IPS DF 6.9 (cell line): ENCODE results near the gene C2CD2L.
A peak's percentile ranks its signal among the peaks of the same experiment; 100 is the strongest.

Experiments
- DNase-seq: peaks from one replicate; pipeline ENCODE4 v3.0.0-alpha.2; 2013; ENCODE audit warnings: low read depth, low spot score
- H3K27ac ChIP-seq: one replicate; pipeline ENCODE4 v1.5.1; 2013; ENCODE audit warnings: low read length, control low read depth
- H3K27me3 ChIP-seq: 2 replicates; pipeline ENCODE4 v1.6.1; 2013; ENCODE audit warnings: mild to moderate bottlenecking, low read length; ENCODE audit not compliant: control insufficient read depth, insufficient read depth
- H3K36me3 ChIP-seq: 2 replicates; pipeline ENCODE4 v1.6.1; 2013; ENCODE audit warnings: low read length; ENCODE audit not compliant: control insufficient read depth, insufficient read depth
- H3K4me1 ChIP-seq: 2 replicates; pipeline ENCODE4 v1.6.1; 2013; ENCODE audit warnings: low read length; ENCODE audit not compliant: control insufficient read depth, insufficient read depth
- H3K4me3 ChIP-seq: 2 replicates; pipeline ENCODE4 v1.5.1; 2013; ENCODE audit warnings: mild to moderate bottlenecking, low read length
- H3K9me3 ChIP-seq: 2 replicates; pipeline ENCODE4 v1.6.1; 2013; ENCODE audit warnings: low read length, inconsistent platforms; ENCODE audit not compliant: control insufficient read depth, insufficient read depth
- WGBS: extraction: QIAGEN DNeasy Blood & Tissue Kit; methylation state at CpG from one replicate; pipeline ENCODE4 v1.1.7; 2013; ENCODE audit warnings: mixed read lengths, missing lambda C conversion rate; ENCODE audit not compliant: insufficient read length, insufficient coverage; 5-methylcytosine and 5-hydroxymethylcytosine counted together

The C2CD2L gene

GRCh38 chr11:119107538-119108145, 498 bp downstream of the C2CD2L start:
- no CpG with 5 or more reads among the region's 65 CpGs for WGBS
- Histone ChIP-seq H3K27ac (no peak overlapping the region), H3K36me3 (no peaks in the 10 kb centered on the region; the same call in 1 of the 2 replicates), H3K4me3 (peak overlapping the region; percentile 45), H3K4me1 (0 out of 2 replicates have a peak, but pooled peaks cover 6% of the 10 kb centered on the region), H3K9me3 (no peaks in the 10 kb centered on the region), H3K27me3 (peaks cover 4% of the 10 kb centered on the region; the same call in 1 of the 2 replicates)
- DNase-seq, result no peak

GRCh38 chr11:119108146-119108856, 1.2 kb downstream of the C2CD2L start:
- no CpG with 5 or more reads among the region's 8 CpGs for WGBS
- H3K36me3 ChIP-seq, result no peaks in the 10 kb centered on the region; the same call in 1 of the 2 replicates
- peak overlapping the region; percentile 45; the same call in 1 of the 2 replicates for H3K4me3 ChIP-seq
- no peaks in the 10 kb centered on the region for H3K9me3 ChIP-seq
- peaks cover 4% of the 10 kb centered on the region; the same call in 1 of the 2 replicates for H3K27me3 ChIP-seq
- no peak overlapping the region for H3K27ac ChIP-seq
- H3K4me1 ChIP-seq, result 0 out of 2 replicates have a peak, but pooled peaks cover 6% of the 10 kb centered on the region
- no peak for DNase-seq

GRCh38 chr11:119108857-119109221, 1.7 kb downstream of the C2CD2L start:
- DNase-seq, result no peak
- no peaks in the 10 kb centered on the region for H3K9me3 ChIP-seq
- H3K27ac ChIP-seq, result no peak overlapping the region
- H3K4me3 ChIP-seq, result no peak overlapping the region
- H3K4me1 ChIP-seq, result 0 out of 2 replicates have a peak, but pooled peaks cover 6% of the 10 kb centered on the region
- WGBS, result no CpG with 5 or more reads among the region's 2 CpGs
- no peaks in the 10 kb centered on the region; the same call in 1 of the 2 replicates for H3K36me3 ChIP-seq
- peaks cover 4% of the 10 kb centered on the region; the same call in 1 of the 2 replicates for H3K27me3 ChIP-seq

GRCh38 chr11:119109843-119110242, 2.7 kb downstream of the C2CD2L start:
- Histone ChIP-seq H3K36me3 (no peaks in the 10 kb centered on the region; the same call in 1 of the 2 replicates), H3K4me3 (no peak overlapping the region), H3K27ac (no peak overlapping the region), H3K4me1 (0 out of 2 replicates have a peak, but pooled peaks cover 6% of the 10 kb centered on the region), H3K9me3 (no peaks in the 10 kb centered on the region), H3K27me3 (peaks cover 4% of the 10 kb centered on the region; the same call in 1 of the 2 replicates)
- DNase-seq, result no peak
- WGBS, result no CpG with 5 or more reads among the region's 3 CpGs

- no peak for DNase-seq
- Histone ChIP-seq H3K9me3 (no peaks in the 10 kb centered on the region), H3K4me3 (no peak overlapping the region), H3K27ac (no peak overlapping the region), H3K36me3 (no peaks in the 10 kb centered on the region; the same call in 1 of the 2 replicates), H3K27me3 (peaks cover 4% of the 10 kb centered on the region; the same call in 1 of the 2 replicates), H3K4me1 (0 out of 2 replicates have a peak, but pooled peaks cover 6% of the 10 kb centered on the region)
- no CpG with 5 or more reads among the region's 10 CpGs for WGBS
Observed at GRCh38 chr11:119110439-119110838, 3.3 kb downstream of the C2CD2L start.

- Histone ChIP-seq H3K4me3 (no peak overlapping the region), H3K27me3 (peaks cover 4% of the 10 kb centered on the region; the same call in 1 of the 2 replicates), H3K9me3 (no peaks in the 10 kb centered on the region), H3K36me3 (no peaks in the 10 kb centered on the region; the same call in 1 of the 2 replicates), H3K27ac (no peak overlapping the region), H3K4me1 (0 out of 2 replicates have a peak, but pooled peaks cover 4% of the 10 kb centered on the region)
- DNase-seq, result no peak
- WGBS, result no CpG with 5 or more reads among the region's 11 CpGs
Observed at GRCh38 chr11:119111361-119111925, 4.3 kb downstream of the C2CD2L start.

GRCh38 chr11:119112314-119113020, 5.3 kb downstream of the C2CD2L start:
- no peak overlapping the region for H3K4me3 ChIP-seq
- no peaks in the 10 kb centered on the region for H3K9me3 ChIP-seq
- H3K4me1 ChIP-seq, result 0 out of 2 replicates have a peak, but pooled peaks cover 3% of the 10 kb centered on the region
- H3K27ac ChIP-seq, result no peak overlapping the region
- WGBS, result no CpG with 5 or more reads among the region's 12 CpGs
- DNase-seq, result no peak
- H3K36me3 ChIP-seq, result no peaks in the 10 kb centered on the region; the same call in 1 of the 2 replicates
- H3K27me3 ChIP-seq, result peaks cover 4% of the 10 kb centered on the region; the same call in 1 of the 2 replicates

GRCh38 chr11:119113716-119114115, 6.6 kb downstream of the C2CD2L start:
- H3K27ac ChIP-seq, result no peak overlapping the region
- no peaks in the 10 kb centered on the region; the same call in 1 of the 2 replicates for H3K36me3 ChIP-seq

GRCh38 chr11:119114351-119114750, 7.2 kb downstream of the C2CD2L start:
- Histone ChIP-seq H3K4me1 (no peaks in the 10 kb centered on the region), H3K9me3 (no peaks in the 10 kb centered on the region), H3K27me3 (no peaks in the 10 kb centered on the region), H3K4me3 (no peak overlapping the region), H3K27ac (no peak overlapping the region), H3K36me3 (no peaks in the 10 kb centered on the region; the same call in 1 of the 2 replicates)
- WGBS, result no CpG with 5 or more reads among the region's 5 CpGs
- DNase-seq, result no peak

More at GRCh38 chr11:119113716-119114115, 6.6 kb downstream of the C2CD2L start:
- H3K27me3 ChIP-seq, result no peaks in the 10 kb centered on the region
- WGBS, result no CpG with 5 or more reads among the region's 9 CpGs
- no peaks in the 10 kb centered on the region for H3K9me3 ChIP-seq
- no peak overlapping the region for H3K4me3 ChIP-seq
- no peaks in the 10 kb centered on the region for H3K4me1 ChIP-seq
- no peak for DNase-seq
